Endometrium (tissue), 2 donors: ENCODE data around the gene PLA2G2C.

Source experiments
- FAIRE-seq: peaks from 2 replicates; lab custom pipeline; 2012; peaks lifted over from hg19 to GRCh38; lab: Jason Lieb, UNC
- donor health status: control.
- donor health status: control.

PLA2G2C gene

DNA sequence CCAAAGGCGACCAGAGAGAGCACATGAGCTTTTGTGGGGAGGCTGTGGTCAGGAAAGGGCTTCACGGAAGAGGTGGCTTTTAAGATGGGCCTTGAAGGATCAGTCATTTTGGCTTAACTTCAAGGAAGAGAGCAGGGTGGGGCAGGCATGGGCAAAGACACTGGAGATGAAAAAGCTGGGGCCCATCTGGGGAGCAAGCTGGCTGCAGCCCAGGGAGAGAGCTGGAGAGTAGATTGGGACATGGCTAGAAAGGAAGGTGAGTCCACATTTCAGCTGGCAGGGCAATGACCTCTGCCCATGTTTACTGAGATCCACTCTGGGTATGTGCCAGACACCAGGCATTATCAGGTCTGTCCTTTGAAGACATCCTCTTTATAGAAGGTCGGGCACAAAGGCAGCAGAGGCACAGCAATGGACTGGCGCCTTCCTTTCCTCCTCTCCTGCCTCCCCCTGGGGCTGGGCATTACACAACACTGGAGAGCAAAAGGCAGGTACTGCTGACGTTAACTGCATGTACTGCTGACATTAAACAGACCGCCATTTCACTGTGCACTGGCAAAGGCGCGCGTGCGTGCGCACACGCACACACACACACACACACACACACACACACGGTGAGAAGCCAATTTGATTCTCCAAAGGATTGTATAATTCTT, 2.6 kb downstream of the PLA2G2C start:
- FAIRE-seq, result no peak

DNA sequence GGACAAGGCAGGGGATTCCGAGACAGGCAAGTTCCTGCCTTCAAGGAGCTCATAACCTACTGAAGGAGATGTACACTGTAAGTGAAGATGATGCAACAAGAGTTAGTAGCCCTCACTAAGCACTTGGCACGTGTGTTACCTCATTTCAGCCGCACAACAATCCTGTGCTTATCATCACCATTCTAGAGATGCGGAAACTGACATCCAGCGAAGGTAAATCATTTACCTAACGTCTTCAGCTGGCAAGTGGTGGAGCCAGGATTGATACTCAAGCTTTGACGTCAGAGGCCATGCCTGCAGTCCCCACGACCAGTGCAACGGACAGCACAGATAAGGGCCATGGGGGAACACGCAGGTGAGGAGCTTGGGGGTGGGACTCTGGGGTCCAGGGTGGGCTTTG, 3.3 kb downstream of the PLA2G2C start:
- no peak for FAIRE-seq

DNA sequence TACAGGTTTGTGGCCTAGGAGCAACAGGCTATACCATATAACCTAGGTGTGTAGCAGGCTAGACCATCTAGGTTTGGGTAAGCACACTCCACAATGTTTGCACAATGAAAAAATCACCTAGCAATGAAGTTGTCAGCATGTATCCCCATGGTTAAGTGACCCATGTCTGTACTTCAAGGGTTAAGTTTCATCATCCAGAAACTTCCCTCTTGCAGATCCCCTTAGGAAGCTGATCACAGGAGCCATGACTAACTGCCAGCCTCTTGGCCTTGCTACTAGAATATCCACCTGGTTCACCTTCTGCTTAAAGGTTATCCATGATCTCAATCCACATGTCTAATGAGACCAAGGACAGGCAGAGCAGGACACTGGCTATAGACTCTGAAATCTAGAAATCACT, 3.9 kb downstream of the PLA2G2C start:
- no peak for FAIRE-seq

DNA sequence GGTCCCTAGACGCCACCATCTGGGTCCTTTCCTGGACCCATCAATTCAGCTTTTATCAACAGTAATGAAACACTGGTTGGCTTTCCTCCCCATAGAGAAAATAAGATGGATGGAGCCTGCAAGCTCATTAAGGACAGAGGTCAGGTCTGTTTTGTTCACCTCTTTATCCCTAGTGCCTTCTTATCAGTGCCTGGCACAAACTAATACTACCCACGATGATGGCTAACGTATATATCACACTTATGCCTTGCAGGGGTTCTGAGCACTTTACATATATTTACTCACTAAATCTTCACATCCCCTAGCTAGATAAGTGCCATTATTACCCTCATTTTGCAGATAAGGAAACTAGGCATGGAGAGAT, 5.5 kb downstream of the PLA2G2C start:
- FAIRE-seq, result no peak

GRCh38 chr1:20180129-20180843, 6.0 kb downstream of the PLA2G2C start:
- no peak for FAIRE-seq

- no peak for FAIRE-seq
Observed at GRCh38 chr1:20179371-20180128, 6.8 kb downstream of the PLA2G2C start.

GRCh38 chr1:20178634-20179370, 7.5 kb downstream of the PLA2G2C start:
- FAIRE-seq, result no peak

DNA sequence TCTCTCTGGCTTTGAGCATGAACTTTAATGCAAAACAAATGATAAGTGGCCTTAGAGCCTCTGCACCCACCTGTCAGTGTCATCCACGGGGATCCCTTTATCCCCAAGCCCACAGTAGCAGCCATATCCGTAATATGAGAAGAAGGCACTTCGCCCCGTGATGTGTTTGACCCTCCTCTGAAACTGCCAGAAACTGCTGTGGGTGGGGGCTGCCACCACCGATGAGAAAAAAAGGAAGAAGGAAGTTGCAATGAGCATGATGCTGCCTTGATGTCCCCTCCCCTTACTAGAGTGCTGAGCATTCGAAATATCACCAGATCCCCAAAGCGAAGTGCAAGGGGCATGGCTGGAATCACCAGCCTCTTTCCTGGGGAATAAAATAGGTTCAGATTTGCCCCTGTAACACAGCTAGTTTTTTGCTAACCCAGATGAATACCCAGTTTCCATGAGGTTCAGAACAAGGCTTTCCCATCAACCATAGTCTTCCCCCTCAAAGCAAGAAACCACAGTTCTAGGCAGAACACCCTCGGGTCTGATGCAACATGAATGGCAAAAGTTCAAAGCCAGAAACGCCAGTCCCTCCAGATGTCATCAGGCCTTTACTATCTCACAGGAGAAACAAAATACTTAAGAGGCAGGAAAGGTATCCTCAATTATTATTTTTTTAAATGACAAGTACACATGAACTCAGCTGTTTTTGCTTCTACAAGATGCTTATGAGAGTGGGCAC, 11.2 kb downstream of the PLA2G2C start:
- FAIRE-seq, result no peak

DNA sequence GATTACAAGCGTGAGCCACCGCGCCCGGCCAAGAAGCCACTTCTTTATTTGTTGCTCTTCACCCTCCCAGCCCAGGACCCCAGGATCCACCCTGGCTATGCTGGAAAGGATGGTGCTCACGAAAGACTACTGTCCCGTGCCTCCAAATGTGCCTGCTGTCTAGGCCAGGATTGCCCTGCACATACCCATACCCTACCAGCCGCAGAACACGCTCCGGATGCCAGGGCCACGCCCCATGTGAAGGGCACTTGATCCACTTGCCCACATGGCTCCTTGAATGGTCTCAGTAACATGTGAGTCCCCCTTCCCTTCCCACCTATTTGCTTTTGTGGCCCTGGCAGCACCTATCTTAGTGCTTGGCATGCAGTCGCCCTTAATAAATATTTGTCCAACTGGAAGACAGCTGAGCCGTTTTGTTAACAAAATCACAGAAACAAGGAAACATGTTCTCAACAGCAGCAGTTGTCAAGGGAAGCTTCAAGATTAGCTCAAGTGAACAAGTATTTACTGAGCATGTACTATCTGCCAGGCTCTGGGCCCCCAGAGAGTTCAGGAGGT, 14.2 kb downstream of the PLA2G2C start:
- FAIRE-seq, result no peak

- no peak for FAIRE-seq
Observed at GRCh38 chr1:20169932-20170331, 16.4 kb downstream of the PLA2G2C start.

DNA sequence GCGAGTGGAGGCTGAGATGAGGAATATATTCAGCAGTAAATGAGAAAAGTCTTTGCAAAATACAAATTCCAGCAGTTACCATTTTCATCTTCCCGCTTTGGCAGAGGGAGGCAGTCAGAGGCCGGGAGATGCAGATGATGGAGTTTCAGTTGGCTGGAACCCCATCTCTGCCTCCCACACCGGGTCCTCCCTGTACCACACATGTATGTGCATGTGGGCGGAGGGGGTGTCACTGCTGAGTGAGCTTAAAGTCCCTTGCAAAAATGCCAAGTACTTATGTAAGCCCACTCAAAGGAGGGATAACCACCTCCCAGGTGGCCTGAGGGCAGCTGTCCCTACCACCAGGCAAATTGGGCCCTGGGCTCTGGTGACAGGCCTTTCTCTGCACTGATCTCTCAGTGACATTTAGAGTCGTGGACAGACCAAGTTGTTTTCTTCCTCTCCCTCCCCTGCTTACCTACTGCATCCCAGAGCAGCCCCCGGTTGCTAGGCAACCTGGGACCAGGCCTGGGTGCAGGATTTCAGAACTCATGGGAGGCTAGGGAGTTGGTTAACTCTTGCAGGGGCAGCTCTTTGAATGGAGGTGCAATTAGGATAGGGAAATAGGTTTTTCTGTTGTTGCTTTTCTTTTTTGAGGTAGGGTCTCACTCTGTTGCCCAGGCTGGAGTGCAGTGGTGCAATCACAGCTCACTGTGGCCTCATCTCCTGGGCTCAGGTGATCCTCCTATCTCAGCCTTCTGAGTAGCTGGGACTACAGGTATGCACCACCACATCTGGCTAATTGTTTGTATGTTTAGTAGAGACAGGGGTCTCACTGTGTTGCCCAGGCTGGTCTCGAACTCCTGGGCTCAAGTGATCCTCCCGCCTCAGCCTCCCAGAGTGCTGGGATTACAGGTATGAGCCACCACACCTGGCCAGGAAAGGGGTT, 17.5 kb downstream of the PLA2G2C start:
- FAIRE-seq, result no peak

DNA sequence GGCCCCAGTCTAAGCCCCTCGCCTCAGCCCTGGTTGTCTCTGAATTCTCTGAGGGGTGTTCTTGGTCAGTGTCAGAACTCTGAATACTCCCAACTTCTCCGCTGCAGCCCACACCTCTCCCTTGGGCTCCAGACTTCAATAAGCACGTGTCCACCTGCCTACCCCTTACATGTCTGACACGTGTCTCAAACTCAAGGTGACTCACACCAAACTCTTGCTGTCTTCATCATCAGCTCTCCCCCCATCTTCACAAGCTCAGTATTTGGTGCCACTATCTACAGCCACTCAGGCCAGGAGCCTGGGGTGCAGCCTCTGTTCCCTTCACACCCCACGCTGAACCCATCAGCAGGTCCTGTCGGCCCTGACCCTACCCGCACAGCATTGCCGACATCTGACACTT, 19.2 kb downstream of the PLA2G2C start:
- no peak for FAIRE-seq

GRCh38 chr1:20166051-20166450, 20.3 kb downstream of the PLA2G2C start:
- no peak for FAIRE-seq

- no peak for FAIRE-seq
Observed at GRCh38 chr1:20165522-20165951, 20.8 kb downstream of the PLA2G2C start.

DNA sequence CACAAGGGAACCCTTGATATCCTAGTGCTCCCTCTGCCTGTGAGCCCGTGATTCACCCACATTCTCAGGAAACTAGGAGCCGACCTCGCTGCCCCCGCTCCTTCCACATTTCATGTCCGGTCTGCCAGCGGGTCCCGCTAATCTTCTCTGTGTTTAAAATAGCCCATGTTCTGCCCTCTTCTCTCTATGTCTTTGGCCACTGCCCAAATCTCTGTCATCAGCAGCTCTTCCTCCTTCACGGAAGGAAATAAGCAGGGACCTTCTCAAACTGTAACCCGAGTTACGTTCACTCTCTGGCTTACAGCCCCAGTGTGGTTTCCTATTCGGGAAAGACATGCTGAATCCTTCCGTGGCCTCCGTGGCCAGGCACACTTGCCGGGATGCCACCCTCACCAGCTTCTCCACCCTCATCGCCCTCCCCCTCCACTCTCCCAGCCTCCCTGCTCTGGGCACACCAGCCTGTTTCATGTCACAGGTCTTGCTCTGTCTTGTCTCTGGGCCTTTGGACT, 21.6 kb downstream of the PLA2G2C start:
- FAIRE-seq, result no peak

GRCh38 chr1:20160034-20160433, 26.3 kb downstream of the PLA2G2C start:
- FAIRE-seq, result no peak

GRCh38 chr1:20158358-20159070, 27.8 kb downstream of the PLA2G2C start:
- no peak for FAIRE-seq

GRCh38 chr1:20154301-20154831, 32.0 kb downstream of the PLA2G2C start:
- no peak for FAIRE-seq

DNA sequence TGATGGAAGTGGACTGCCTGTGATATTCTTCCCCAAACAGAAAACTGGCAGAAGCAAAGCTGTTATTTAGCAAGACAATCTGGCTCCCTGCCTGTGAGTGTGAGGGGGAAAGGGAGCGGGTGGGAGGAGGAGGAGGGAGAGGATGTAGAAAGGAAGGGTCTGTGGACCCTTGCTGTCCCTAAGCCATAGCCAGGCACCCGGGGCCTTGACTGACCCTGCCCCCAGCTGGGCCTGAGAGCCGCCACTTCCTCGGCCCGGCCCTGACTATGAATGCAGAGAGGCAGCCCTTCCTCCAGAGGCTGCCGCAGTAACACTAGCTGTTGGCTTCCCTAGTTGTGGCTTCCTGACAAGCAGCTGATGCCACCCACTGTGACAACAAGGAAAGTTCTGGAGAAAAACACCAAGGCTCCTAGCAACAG, 33.3 kb downstream of the PLA2G2C start:
- no peak for FAIRE-seq
